SK-N-MC (cell line): ENCODE data around the gene CAMTA1.

Experiments used
- EZH2 ChIP-seq: fragments of 200-600 bp; sonication (generic); IDR thresholded peaks from one replicate; pipeline ENCODE4 v1.6.1; 2017; ENCODE audit warnings: antibody characterized with exemption
- POLR2AphosphoS5 ChIP-seq: IDR thresholded peaks from 2 replicates; pipeline ENCODE4 v1.6.1; 2012; ENCODE audit warnings: mild to moderate bottlenecking, low read depth, low read length, borderline replicate concordance

GRCh38 chr1:7587108-7587772 is 802.0 kb downstream of the CAMTA1 start:
- TF ChIP-seq POLR2AphosphoS5 (no peak), EZH2 (no peak)
